Activated CD8-positive, alpha-beta memory T cell treated with anti-CD3 and anti-CD28 coated beads for 36 hours (primary cell): ENCODE results near the gene STARD6. TPM values are rescaled to one million over a fixed set of nuclear protein-coding genes. Genes with fewer than 3 reads are reported as not detected.

Source experiments
- CTCF ChIA-PET: fragments of 350-600 bp; sonication (Branson Sonifier 250); formaldehyde crosslinking; loops from one replicate; lab custom pipeline; 2021; ENCODE audit warnings: antibody characterized with exemption; lab: Charles Lee
- POLR2A ChIA-PET: fragments of 350-600 bp; sonication (Branson Sonifier 250); formaldehyde crosslinking; loops from one replicate; lab custom pipeline; 2021; ENCODE audit warnings: antibody characterized with exemption; lab: Charles Lee
- total RNA-seq, 2 experiments: library from RNA; stranded (reverse); gene quantifications; one replicate each; pipeline ENCODE4 v1.2.3, GENCODE V29; 2021

STARD6 gene
- total RNA-seq, 2 experiments from 2014 or later, result 0.23 TPM; not detected in 1

DNA sequence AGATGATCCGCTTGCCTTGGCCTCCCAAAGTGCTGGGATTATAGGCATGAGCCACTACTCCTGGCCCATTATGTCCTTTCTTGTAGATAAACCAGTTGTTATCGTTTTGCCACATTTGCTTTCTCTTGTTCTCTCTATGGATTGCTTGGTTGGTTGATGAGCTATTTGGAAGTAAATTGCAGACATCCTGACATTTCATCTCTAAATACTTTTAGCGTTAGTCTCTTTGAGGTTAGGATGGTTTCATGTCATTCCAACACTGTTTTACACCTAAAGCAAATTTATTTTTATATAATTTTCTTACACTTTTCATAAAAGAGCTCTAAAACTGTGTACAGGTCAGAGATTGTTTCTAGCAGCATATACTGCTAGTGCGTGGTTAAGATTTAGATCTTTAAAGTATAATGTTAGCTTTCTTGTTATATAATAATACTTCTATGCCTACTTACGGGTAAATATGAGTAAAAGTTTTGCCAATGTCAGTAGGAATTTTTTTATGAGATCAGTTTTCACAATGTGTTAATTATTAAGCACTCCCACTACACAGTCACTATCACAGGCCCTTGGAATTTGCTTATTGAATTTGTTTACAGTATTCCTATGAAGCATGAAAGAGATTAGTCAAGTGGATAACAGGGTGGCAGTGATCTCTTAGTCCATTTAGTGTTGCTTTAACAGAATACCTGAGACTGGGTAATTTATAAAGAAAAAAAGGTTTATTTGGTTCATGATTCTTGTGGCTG is 78.0 kb downstream of the STARD6 start:
- POLR2A ChIA-PET, result no interaction called here

GRCh38 chr18:54278615-54279014 is 79.0 kb downstream of the STARD6 start:
- POLR2A ChIA-PET, result no interaction called here

More for the DNA sequence above, 78.0 kb downstream of the STARD6 start:
- CTCF ChIA-PET, result no interaction called here

DNA sequence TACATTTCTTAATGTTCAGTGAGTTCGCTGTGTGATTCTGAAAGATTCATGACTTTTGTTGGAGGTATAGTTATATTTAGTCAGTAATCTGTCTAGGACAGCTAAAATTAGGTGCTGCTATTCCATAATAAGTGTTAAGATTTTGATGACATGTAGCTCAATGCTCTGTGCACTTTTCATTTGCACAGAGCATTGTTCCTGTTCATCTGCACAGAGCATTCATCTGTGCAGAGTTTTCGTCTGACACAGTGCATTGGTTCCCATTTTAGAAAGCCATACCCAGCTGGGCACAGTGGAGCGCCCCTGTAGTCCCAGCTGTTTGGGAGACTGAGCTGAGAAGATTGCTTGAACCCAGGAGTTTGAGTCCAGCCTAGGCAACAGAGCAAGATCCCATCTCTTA is 79.8 kb downstream of the STARD6 start:
- POLR2A ChIA-PET, result no interaction called here

More at GRCh38 chr18:54278615-54279014, 79.0 kb downstream of the STARD6 start:
- CTCF ChIA-PET, result interaction anchor here (0.7 kb wide), 1 partner anchor 186 kb away, joined by 3 read pairs; no protein-coding TSS in a partner anchor

More for the DNA sequence above, 79.8 kb downstream of the STARD6 start:
- CTCF ChIA-PET, result no interaction called here

Other genes starting within 250 kb of the STARD6 start
- gene MBD2, start 133.2 kb downstream of the STARD6 start, total RNA-seq, result 100 to 1,000 TPM; 175 to 192 TPM
- gene POLI, start 88.3 kb downstream of the STARD6 start, total RNA-seq, result 10 to 100 TPM in 1 of 2 experiments, 1 to 10 TPM in 1; 8.8 to 10.5 TPM
- 10 to 100 TPM in 1 of 2 experiments, 1 to 10 TPM in 1; 9.5 to 10.9 TPM for gene C18orf54, start within 50 bp of the STARD6 start, total RNA-seq
- gene DYNAP, start 233.4 kb upstream of the STARD6 start, total RNA-seq, result not detected